H1 (cell line): ENCODE data around the gene RPL3. TPM values are rescaled to one million over a fixed set of nuclear protein-coding genes. Genes with fewer than 3 reads are reported as not detected.

Experiments used
- POLR2A ChIP-seq, 2 experiments: IDR thresholded peaks; 1 replicate in 1 of 2; 2 replicates in 1 of 2; pipeline ENCODE4 v1.6.1; 2011; ENCODE audit warnings: low read depth in 2 of 2, low read length in 2 of 2, mild to moderate bottlenecking in 2 of 2; ENCODE audit errors: control extremely low read depth in 1 of 2
- RBBP5 ChIP-seq: IDR thresholded peaks from 2 replicates; pipeline ENCODE4 v1.7.1; 2012; ENCODE audit warnings: low read depth, mild to moderate bottlenecking, inconsistent platforms, low read length, moderate library complexity, borderline replicate concordance
- polyA plus RNA-seq, 7 experiments: library from polyadenylated mRNA; depleted of rRNA in 3 of 7; stranded (reverse) in 5 of 7; unstranded in 2 of 7; fragments of >200 nt in 5 of 7; fragments of 200-250 nt in 2 of 7; gene quantifications; 1 replicate in 5 of 7; 2 replicates in 1 of 7; 4 replicates in 1 of 7; pipeline versions ENCODE4 v1.2.1 to v1.2.3, GENCODE V29; 2011 to 2013; ENCODE audit warnings: missing spikeins in 2 of 7, mixed read lengths in 2 of 7
- total RNA-seq: library from RNA; stranded (reverse); fragmentation: NEBNext Ultra II Directional; extraction: Animal tissue kit (Norgen Biotek cat#: 25700); gene quantifications from 2 replicates; pipeline ENCODE4 v1.2.1, GENCODE V29; 2021
- TF ChIP-seq, protein P1 (sequence below): fragments of 300-600 bp; sonication (generic); IDR thresholded peaks from 2 replicates; pipeline ENCODE4 v1.7.1; 2012; ENCODE audit warnings: low read length, moderate library complexity, mild to moderate bottlenecking, inconsistent platforms; ENCODE audit not compliant: insufficient replicate concordance

RPL3 gene
- total and polyA plus RNA-seq, 2 of the 8 experiments (the other 6 are each of a cell fraction or from before 2014, with no cell fraction given): 2,865 to 5,466 TPM

DNA sequence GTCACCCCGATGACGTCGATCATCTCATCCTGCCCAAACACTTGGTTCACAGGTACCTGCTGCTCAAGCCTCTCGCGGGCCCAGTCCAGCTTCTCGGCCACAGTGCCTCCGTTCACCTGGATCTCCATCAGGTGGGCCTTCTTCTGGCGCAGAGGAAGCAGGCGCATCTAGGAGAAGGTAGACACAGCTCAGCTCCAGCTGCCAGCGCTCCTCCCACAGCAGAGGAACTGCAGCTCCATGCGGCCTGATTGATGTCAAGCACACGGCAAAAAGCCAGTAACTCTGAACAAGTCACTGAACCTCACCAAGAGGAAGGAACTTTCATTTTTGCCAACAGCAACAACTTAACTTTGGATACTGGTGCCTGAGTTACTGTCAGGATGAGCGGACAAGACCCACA, 4.0 kb downstream of the RPL3 start (continued):
- TF ChIP-seq, protein P1, sequence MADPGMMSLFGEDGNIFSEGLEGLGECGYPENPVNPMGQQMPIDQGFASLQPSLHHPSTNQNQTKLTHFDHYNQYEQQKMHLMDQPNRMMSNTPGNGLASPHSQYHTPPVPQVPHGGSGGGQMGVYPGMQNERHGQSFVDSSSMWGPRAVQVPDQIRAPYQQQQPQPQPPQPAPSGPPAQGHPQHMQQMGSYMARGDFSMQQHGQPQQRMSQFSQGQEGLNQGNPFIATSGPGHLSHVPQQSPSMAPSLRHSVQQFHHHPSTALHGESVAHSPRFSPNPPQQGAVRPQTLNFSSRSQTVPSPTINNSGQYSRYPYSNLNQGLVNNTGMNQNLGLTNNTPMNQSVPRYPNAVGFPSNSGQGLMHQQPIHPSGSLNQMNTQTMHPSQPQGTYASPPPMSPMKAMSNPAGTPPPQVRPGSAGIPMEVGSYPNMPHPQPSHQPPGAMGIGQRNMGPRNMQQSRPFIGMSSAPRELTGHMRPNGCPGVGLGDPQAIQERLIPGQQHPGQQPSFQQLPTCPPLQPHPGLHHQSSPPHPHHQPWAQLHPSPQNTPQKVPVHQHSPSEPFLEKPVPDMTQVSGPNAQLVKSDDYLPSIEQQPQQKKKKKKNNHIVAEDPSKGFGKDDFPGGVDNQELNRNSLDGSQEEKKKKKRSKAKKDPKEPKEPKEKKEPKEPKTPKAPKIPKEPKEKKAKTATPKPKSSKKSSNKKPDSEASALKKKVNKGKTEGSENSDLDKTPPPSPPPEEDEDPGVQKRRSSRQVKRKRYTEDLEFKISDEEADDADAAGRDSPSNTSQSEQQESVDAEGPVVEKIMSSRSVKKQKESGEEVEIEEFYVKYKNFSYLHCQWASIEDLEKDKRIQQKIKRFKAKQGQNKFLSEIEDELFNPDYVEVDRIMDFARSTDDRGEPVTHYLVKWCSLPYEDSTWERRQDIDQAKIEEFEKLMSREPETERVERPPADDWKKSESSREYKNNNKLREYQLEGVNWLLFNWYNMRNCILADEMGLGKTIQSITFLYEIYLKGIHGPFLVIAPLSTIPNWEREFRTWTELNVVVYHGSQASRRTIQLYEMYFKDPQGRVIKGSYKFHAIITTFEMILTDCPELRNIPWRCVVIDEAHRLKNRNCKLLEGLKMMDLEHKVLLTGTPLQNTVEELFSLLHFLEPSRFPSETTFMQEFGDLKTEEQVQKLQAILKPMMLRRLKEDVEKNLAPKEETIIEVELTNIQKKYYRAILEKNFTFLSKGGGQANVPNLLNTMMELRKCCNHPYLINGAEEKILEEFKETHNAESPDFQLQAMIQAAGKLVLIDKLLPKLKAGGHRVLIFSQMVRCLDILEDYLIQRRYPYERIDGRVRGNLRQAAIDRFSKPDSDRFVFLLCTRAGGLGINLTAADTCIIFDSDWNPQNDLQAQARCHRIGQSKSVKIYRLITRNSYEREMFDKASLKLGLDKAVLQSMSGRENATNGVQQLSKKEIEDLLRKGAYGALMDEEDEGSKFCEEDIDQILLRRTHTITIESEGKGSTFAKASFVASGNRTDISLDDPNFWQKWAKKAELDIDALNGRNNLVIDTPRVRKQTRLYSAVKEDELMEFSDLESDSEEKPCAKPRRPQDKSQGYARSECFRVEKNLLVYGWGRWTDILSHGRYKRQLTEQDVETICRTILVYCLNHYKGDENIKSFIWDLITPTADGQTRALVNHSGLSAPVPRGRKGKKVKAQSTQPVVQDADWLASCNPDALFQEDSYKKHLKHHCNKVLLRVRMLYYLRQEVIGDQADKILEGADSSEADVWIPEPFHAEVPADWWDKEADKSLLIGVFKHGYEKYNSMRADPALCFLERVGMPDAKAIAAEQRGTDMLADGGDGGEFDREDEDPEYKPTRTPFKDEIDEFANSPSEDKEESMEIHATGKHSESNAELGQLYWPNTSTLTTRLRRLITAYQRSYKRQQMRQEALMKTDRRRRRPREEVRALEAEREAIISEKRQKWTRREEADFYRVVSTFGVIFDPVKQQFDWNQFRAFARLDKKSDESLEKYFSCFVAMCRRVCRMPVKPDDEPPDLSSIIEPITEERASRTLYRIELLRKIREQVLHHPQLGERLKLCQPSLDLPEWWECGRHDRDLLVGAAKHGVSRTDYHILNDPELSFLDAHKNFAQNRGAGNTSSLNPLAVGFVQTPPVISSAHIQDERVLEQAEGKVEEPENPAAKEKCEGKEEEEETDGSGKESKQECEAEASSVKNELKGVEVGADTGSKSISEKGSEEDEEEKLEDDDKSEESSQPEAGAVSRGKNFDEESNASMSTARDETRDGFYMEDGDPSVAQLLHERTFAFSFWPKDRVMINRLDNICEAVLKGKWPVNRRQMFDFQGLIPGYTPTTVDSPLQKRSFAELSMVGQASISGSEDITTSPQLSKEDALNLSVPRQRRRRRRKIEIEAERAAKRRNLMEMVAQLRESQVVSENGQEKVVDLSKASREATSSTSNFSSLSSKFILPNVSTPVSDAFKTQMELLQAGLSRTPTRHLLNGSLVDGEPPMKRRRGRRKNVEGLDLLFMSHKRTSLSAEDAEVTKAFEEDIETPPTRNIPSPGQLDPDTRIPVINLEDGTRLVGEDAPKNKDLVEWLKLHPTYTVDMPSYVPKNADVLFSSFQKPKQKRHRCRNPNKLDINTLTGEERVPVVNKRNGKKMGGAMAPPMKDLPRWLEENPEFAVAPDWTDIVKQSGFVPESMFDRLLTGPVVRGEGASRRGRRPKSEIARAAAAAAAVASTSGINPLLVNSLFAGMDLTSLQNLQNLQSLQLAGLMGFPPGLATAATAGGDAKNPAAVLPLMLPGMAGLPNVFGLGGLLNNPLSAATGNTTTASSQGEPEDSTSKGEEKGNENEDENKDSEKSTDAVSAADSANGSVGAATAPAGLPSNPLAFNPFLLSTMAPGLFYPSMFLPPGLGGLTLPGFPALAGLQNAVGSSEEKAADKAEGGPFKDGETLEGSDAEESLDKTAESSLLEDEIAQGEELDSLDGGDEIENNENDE: no peak
- peak in 1 of 2 experiments; percentile 31 for TF ChIP-seq POLR2A (IDR thresholded peaks at IDR 0.05; ENCODE audit: control extremely low read depth in 1 of 2, low read depth in 2 of 2, low read length in 2 of 2)
- TF ChIP-seq RBBP5: no peak
